HG03108 (cell line): ENCODE results near the gene FPGT.
"Not testable (repeated sequence)": the region's sequence is repeated elsewhere in the genome, so short reads cannot be mapped to it uniquely, and the experiment has no call there.

Experiments
- ATAC-seq: cut with Tn5 transposase; IDR thresholded peaks from one replicate; pipeline ENCODE4 v1.9.1; 2021; ENCODE audit warnings: moderate library complexity; ENCODE audit not compliant: unreplicated experiment

The FPGT gene

GRCh38 chr1:74197657-74198552 is at the start of gene FPGT, which contains the start of gene LRRIQ3:
TSS of gene FPGT (plus strand) at chr1:74198242. CDS start at chr1:74198279, 37 bp downstream.
TSS of gene LRRIQ3 (minus strand) at chr1:74198176. CDS start at chr1:74183684, 14,492 bp downstream.
- peak; percentile 92 for ATAC-seq

GRCh38 chr1:74160046-74160445 is 38.0 kb upstream of the FPGT start:
- ATAC-seq: no peak

- no peak for ATAC-seq
Observed at GRCh38 chr1:74161497-74161896, 36.5 kb upstream of the FPGT start.

GRCh38 chr1:74162333-74162732 is 35.7 kb upstream of the FPGT start:
- ATAC-seq: no peak

GRCh38 chr1:74174423-74174822 is 23.6 kb upstream of the FPGT start:
- not testable (repeated sequence) for ATAC-seq

GRCh38 chr1:74180490-74180889 is 17.6 kb upstream of the FPGT start:
- no peak for ATAC-seq

GRCh38 chr1:74193908-74194307 is 4.1 kb upstream of the FPGT start:
- no peak for ATAC-seq

GRCh38 chr1:74195339-74195738 is 2.7 kb upstream of the FPGT start:
- ATAC-seq: no peak

- ATAC-seq: no peak
Observed at GRCh38 chr1:74197255-74197654, 787 bp upstream of the FPGT start.

- no peak for ATAC-seq
Observed at GRCh38 chr1:74199504-74199903, 1.5 kb downstream of the FPGT start.

GRCh38 chr1:74205266-74205665 is 7.2 kb downstream of the FPGT start:
- ATAC-seq: no peak

- no peak for ATAC-seq
Observed at GRCh38 chr1:74215229-74215628, 17.2 kb downstream of the FPGT start.

GRCh38 chr1:74222701-74223100 is 24.7 kb downstream of the FPGT start:
- ATAC-seq: no peak

GRCh38 chr1:74223453-74223852 is 25.4 kb downstream of the FPGT start:
- ATAC-seq: no peak

GRCh38 chr1:74235153-74235552 is 37.1 kb downstream of the FPGT start, which contains the start of gene TNNI3K:
TSS of gene TNNI3K (plus strand) at chr1:74235387. CDS start at chr1:74235452, 65 bp downstream.
- ATAC-seq: no peak

- no peak for ATAC-seq
Observed at GRCh38 chr1:74236440-74236839, 38.4 kb downstream of the FPGT start.

- ATAC-seq: no peak
Observed at GRCh38 chr1:74237035-74237434, 39.0 kb downstream of the FPGT start.

- no peak for ATAC-seq
Observed at GRCh38 chr1:74237787-74238186, 39.7 kb downstream of the FPGT start.

GRCh38 chr1:74245168-74245772 is 47.2 kb downstream of the FPGT start:
- ATAC-seq: no peak

- ATAC-seq: no peak
Observed at GRCh38 chr1:74246315-74246714, 48.3 kb downstream of the FPGT start.

- no peak for ATAC-seq
Observed at GRCh38 chr1:74247881-74248528, 50.0 kb downstream of the FPGT start.
